Measurements from ENCODE around the gene RAP1GAP. TPM values are rescaled to one million over a fixed set of nuclear protein-coding genes. Genes with fewer than 3 reads are reported as not detected.

Gene RAP1GAP
- total RNA-seq, 2 experiments from 2014 or later = 0.20 to 0.44 TPM

DNA sequence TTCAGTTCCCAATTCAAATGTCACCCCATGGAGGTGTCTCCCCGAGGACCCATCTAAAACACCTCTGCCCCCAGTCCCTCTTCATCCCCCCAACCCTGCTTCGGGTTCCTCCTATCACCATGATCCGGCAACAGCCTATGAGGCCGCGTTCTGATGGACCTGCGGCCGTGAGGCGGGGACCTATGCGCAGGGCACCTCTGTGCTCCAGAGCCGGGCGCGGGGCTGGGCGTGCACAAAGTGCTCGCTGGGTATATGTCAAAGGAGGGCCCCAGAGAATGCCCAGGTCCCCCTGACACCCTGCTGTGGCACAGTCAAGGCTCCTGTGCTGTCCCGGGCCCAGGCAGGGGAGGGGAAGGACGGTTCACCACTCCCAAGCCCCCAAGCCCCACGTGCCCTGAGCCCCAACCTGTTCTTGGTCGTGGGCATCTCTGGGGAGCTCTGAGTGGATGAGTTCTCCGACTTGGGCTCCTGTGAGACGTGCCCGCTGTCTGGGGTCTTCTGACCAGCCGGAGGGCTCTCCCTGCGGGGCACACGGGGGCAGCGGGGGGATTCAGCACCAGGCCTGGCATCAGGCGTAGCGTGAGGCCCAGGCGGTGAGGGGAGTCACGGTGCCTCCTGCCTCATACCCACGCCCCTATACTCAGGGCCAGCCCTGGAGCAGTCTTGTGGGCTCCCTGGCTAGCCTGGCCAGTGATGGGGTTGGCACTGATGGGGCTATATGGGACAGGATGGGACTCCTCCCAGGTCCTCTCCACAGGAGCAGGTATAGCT is 67.7 kb downstream of the RAP1GAP start:
- peaks cover 0 to 3% of the 10 kb centered on the region in 2 experiments for H3K27me3 ChIP-seq (ENCODE audit: control insufficient read depth in 1 of 2, insufficient read depth in 2 of 2, low read length in 2 of 2)
- no peaks in the 10 kb centered on the region for H3K4me1 ChIP-seq (ENCODE audit: insufficient read depth, low read length)
- no peaks in the 10 kb centered on the region for H3K36me3 ChIP-seq (ENCODE audit: insufficient read depth, low read length)
- ChIA-PET CTCF (no interaction called here), POLR2A (no interaction called here)
- no peaks in the 10 kb centered on the region for H3K9me3 ChIP-seq (ENCODE audit: control insufficient read depth in 1 of 2, insufficient read depth in 1 of 2, low read length in 2 of 2)
- ATAC-seq (ENCODE audit: poor library complexity) (no peak), DNase-seq (no peak)
- no peaks in the 10 kb centered on the region for H3K9me3 Mint-ChIP-seq
- H3K27me3 Mint-ChIP-seq = peaks cover 17% of the 10 kb centered on the region
- H3K36me3 Mint-ChIP-seq (ENCODE audit: low read depth) = no peaks in the 10 kb centered on the region
- no peak overlapping the region for H3K4me3 ChIP-seq (ENCODE audit: low read length)
- intact Hi-C loops (cut with DNase I, micrococcal nuclease) = no loop called here
- H3K27ac Mint-ChIP-seq = no peak overlapping the region
- H3K4me1 Mint-ChIP-seq (ENCODE audit: low read depth) = no peaks in the 10 kb centered on the region
- no peak overlapping the region for H3K27ac ChIP-seq (ENCODE audit: low read depth in 1 of 2, low read length in 2 of 2)
- TF ChIP-seq, protein P1, sequence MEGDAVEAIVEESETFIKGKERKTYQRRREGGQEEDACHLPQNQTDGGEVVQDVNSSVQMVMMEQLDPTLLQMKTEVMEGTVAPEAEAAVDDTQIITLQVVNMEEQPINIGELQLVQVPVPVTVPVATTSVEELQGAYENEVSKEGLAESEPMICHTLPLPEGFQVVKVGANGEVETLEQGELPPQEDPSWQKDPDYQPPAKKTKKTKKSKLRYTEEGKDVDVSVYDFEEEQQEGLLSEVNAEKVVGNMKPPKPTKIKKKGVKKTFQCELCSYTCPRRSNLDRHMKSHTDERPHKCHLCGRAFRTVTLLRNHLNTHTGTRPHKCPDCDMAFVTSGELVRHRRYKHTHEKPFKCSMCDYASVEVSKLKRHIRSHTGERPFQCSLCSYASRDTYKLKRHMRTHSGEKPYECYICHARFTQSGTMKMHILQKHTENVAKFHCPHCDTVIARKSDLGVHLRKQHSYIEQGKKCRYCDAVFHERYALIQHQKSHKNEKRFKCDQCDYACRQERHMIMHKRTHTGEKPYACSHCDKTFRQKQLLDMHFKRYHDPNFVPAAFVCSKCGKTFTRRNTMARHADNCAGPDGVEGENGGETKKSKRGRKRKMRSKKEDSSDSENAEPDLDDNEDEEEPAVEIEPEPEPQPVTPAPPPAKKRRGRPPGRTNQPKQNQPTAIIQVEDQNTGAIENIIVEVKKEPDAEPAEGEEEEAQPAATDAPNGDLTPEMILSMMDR (IDR thresholded peaks at IDR 0.05) = no peak
- H3K4me3 Mint-ChIP-seq = no peak overlapping the region

DNA sequence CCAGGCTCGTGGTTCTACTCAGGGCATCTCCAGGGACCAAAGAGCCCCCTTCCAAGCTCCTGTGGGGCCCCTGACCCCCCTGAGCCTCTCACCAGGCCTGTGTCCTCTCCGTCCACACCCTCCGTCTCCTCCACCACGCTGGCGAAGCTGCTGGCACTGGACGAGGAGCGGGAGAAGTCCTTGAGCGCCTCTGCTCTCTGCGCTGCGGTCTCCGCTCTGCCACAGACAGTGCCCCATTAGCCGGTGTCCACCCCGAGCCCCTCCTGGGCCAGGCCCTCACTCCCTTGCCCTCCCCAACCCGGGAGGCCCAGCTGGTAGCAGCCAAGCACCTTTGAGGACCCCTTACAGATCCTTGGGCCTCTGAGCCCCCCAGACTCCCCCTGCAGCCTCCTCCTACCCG is 69.8 kb downstream of the RAP1GAP start:
- intact Hi-C loops (cut with DNase I, micrococcal nuclease) = no loop called here
- Histone ChIP-seq H3K36me3 (ENCODE audit: insufficient read depth, low read length) (no peaks in the 10 kb centered on the region), H3K4me1 (ENCODE audit: insufficient read depth, low read length) (no peaks in the 10 kb centered on the region), H3K9me3 (ENCODE audit: control insufficient read depth in 1 of 2, insufficient read depth in 1 of 2, low read length in 2 of 2) (peaks cover 0 to 7% of the 10 kb centered on the region in 2 experiments), H3K27ac (ENCODE audit: low read depth in 1 of 2, low read length in 2 of 2) (no peak overlapping the region), H3K27me3 (ENCODE audit: control insufficient read depth in 1 of 2, insufficient read depth in 2 of 2, low read length in 2 of 2) (peaks cover 0 to 3% of the 10 kb centered on the region in 2 experiments), H3K4me3 (ENCODE audit: low read length) (no peak overlapping the region)
- CTCF ChIA-PET = no interaction called here
- no peak for ATAC-seq (ENCODE audit: poor library complexity)
- DNase-seq = no peak
- H3K9me3 Mint-ChIP-seq = no peaks in the 10 kb centered on the region
- TF ChIP-seq, protein P1 (IDR thresholded peaks at IDR 0.05) = no peak
- peaks cover 22% of the 10 kb centered on the region for H3K27me3 Mint-ChIP-seq
- H3K36me3 Mint-ChIP-seq (ENCODE audit: low read depth) = no peaks in the 10 kb centered on the region
- H3K4me1 Mint-ChIP-seq (ENCODE audit: low read depth) = no peaks in the 10 kb centered on the region
- POLR2A ChIA-PET = no interaction called here
- no peak overlapping the region for H3K27ac Mint-ChIP-seq
- no peak overlapping the region for H3K4me3 Mint-ChIP-seq

DNA sequence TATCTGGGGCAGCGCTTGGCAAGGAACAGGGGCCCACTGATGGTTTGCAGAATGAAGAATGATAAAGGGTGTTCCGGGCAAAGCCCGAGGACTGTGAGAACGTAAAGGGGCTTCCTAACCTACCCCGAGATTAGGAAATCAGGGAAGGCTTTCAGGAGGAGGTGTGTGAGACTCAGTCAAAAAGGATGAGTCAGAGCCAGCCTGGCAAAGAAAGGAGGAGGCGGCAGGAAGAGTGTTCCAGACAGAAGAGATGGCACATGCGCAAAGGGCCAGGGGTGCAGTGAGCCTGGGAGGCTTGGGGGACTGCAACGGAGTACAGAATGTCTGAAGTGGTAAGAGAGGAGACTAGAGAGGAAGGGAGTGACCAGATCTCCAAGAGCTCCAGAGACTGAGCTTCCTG is 70.3 kb downstream of the RAP1GAP start:
- no peak overlapping the region for H3K27ac Mint-ChIP-seq
- H3K9me3 Mint-ChIP-seq = no peaks in the 10 kb centered on the region
- H3K36me3 ChIP-seq (ENCODE audit: insufficient read depth, low read length) = no peaks in the 10 kb centered on the region

More for the DNA sequence above, 70.3 kb downstream of the RAP1GAP start:
- Mint-ChIP-seq H3K4me3 (no peak overlapping the region), H3K36me3 (ENCODE audit: low read depth) (no peaks in the 10 kb centered on the region), H3K4me1 (ENCODE audit: low read depth) (no peaks in the 10 kb centered on the region), H3K27me3 (peaks cover 22% of the 10 kb centered on the region)
- H3K27me3 ChIP-seq (ENCODE audit: control insufficient read depth in 1 of 2, insufficient read depth in 2 of 2, low read length in 2 of 2) = peaks cover 0 to 3% of the 10 kb centered on the region in 2 experiments
- TF ChIP-seq, protein P1 (IDR thresholded peaks at IDR 0.05) = no peak
- H3K27ac ChIP-seq (ENCODE audit: low read depth in 1 of 2, low read length in 2 of 2) = no peak overlapping the region
- no peak for ATAC-seq (ENCODE audit: poor library complexity)
- CTCF ChIA-PET = no interaction called here
- POLR2A ChIA-PET = no interaction called here
- DNase-seq = no peak
- intact Hi-C loops (cut with DNase I, micrococcal nuclease) = no loop called here
- no peaks in the 10 kb centered on the region for H3K4me1 ChIP-seq (ENCODE audit: insufficient read depth, low read length)
- H3K4me3 ChIP-seq (ENCODE audit: low read length) = no peak overlapping the region
- H3K9me3 ChIP-seq (ENCODE audit: control insufficient read depth in 1 of 2, insufficient read depth in 1 of 2, low read length in 2 of 2) = peaks cover 0 to 7% of the 10 kb centered on the region in 2 experiments

Data from CD4-positive, alpha-beta T cell (primary cell).